ENCODE results near the gene ALCAM.

ALCAM gene

GRCh38 chr3:105366326-105367062 lies at the start of gene ALCAM:
Gene ALCAM, plus strand, starts transcription at chr3:105366909.
- DNase-seq (ENCODE audit: low read depth): peak; percentile 71

- no peak for DNase-seq (ENCODE audit: low read depth)
Measured at GRCh38 chr3:105317841-105318240, 48.9 kb upstream of the ALCAM start.

- no peak for DNase-seq (ENCODE audit: low read depth)
Measured at GRCh38 chr3:105322570-105323273, 44.0 kb upstream of the ALCAM start.

- DNase-seq (ENCODE audit: low read depth): no peak
Measured at GRCh38 chr3:105323274-105323599, 43.5 kb upstream of the ALCAM start.

GRCh38 chr3:105324951-105325350 lies 41.8 kb upstream of the ALCAM start:
- DNase-seq (ENCODE audit: low read depth): no peak

GRCh38 chr3:105327662-105328337 lies 38.9 kb upstream of the ALCAM start:
- no peak for DNase-seq (ENCODE audit: low read depth)

- no peak for DNase-seq (ENCODE audit: low read depth)
Measured at GRCh38 chr3:105328338-105328730, 38.4 kb upstream of the ALCAM start.

GRCh38 chr3:105332961-105333360 lies 33.7 kb upstream of the ALCAM start:
- no peak for DNase-seq (ENCODE audit: low read depth)

- no peak for DNase-seq (ENCODE audit: low read depth)
Measured at GRCh38 chr3:105334138-105334882, 32.4 kb upstream of the ALCAM start.

- no peak for DNase-seq (ENCODE audit: low read depth)
Measured at GRCh38 chr3:105339946-105340345, 26.8 kb upstream of the ALCAM start.

GRCh38 chr3:105343991-105344390 lies 22.7 kb upstream of the ALCAM start:
- DNase-seq (ENCODE audit: low read depth): no peak

GRCh38 chr3:105345156-105345555 lies 21.6 kb upstream of the ALCAM start:
- no peak for DNase-seq (ENCODE audit: low read depth)

- no peak for DNase-seq (ENCODE audit: low read depth)
Measured at GRCh38 chr3:105347625-105348302, 18.9 kb upstream of the ALCAM start.

- no peak for DNase-seq (ENCODE audit: low read depth)
Measured at GRCh38 chr3:105348307-105348706, 18.4 kb upstream of the ALCAM start.

- DNase-seq (ENCODE audit: low read depth): no peak
Measured at GRCh38 chr3:105349684-105350387, 16.9 kb upstream of the ALCAM start.

- DNase-seq (ENCODE audit: low read depth): no peak
Measured at GRCh38 chr3:105351821-105352220, 14.9 kb upstream of the ALCAM start.

GRCh38 chr3:105352976-105353375 lies 13.7 kb upstream of the ALCAM start:
- no peak for DNase-seq (ENCODE audit: low read depth)

- DNase-seq (ENCODE audit: low read depth): no peak
Measured at GRCh38 chr3:105353485-105354161, 13.1 kb upstream of the ALCAM start.

- no peak for DNase-seq (ENCODE audit: low read depth)
Measured at GRCh38 chr3:105354429-105354828, 12.3 kb upstream of the ALCAM start.

GRCh38 chr3:105355408-105356061 lies 11.2 kb upstream of the ALCAM start:
- no peak for DNase-seq (ENCODE audit: low read depth)

Measured in activated T-helper 9 cell treated with anti-CD3 and anti-CD28 coated beads, Interleukin-2, amount 50 U/mL, for 16 hours (primary cell).